Measurements from ENCODE around the gene ERO1A.

The ERO1A gene

GRCh38 chr14:52723514-52724359 lies 28.4 kb upstream of the ERO1A start:
- Histone ChIP-seq H3K27me3 (ENCODE audit: control insufficient read depth, insufficient read depth, low read length) (no peaks in the 10 kb centered on the region), H3K9ac (ENCODE audit: low read length) (no peak overlapping the region), H3K36me3 (ENCODE audit: control insufficient read depth, low read depth, low read length) (peaks cover 84% of the 10 kb centered on the region), H3K27ac (ENCODE audit: low read length) (no peak overlapping the region), H3K4me1 (ENCODE audit: control insufficient read depth, low read depth, low read length) (no peaks in the 10 kb centered on the region), H3K4me3 (ENCODE audit: low read length) (no peak overlapping the region), H3K9me3 (ENCODE audit: control insufficient read depth, low read depth, low read length) (no peaks in the 10 kb centered on the region)

GRCh38 chr14:52716155-52716554 lies 20.8 kb upstream of the ERO1A start:
- Histone ChIP-seq H3K4me3 (ENCODE audit: low read length) (no peak overlapping the region), H3K9me3 (ENCODE audit: control insufficient read depth, low read depth, low read length) (no peaks in the 10 kb centered on the region), H3K27ac (ENCODE audit: low read length) (no peak overlapping the region), H3K27me3 (ENCODE audit: control insufficient read depth, insufficient read depth, low read length) (no peaks in the 10 kb centered on the region), H3K36me3 (ENCODE audit: control insufficient read depth, low read depth, low read length) (peaks cover 93% of the 10 kb centered on the region), H3K4me1 (ENCODE audit: control insufficient read depth, low read depth, low read length) (no peaks in the 10 kb centered on the region), H3K9ac (ENCODE audit: low read length) (no peak overlapping the region)

DNA sequence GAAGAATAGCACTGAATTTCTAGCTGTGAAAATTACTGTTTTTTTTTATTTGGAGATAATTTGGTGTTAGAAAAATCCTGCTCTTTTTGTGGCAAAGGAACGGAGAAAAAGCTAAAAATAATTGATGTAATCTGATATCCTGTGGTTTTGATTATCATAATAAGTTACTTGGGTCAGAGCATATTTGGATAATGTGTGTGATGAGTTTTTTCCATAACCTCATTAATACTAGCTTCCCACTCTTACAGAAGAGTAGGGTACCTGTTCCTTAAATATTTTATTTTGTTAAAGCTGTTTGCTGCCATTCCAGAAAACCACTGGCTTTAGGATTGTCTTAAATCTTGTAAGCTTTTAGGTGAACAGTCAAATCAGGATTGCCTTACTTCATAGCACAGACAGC lies 16.3 kb upstream of the ERO1A start:
- Histone ChIP-seq H3K4me3 (ENCODE audit: low read length) (no peak overlapping the region), H3K27ac (ENCODE audit: low read length) (no peak overlapping the region), H3K4me1 (ENCODE audit: control insufficient read depth, low read depth, low read length) (peaks cover 4% of the 10 kb centered on the region), H3K27me3 (ENCODE audit: control insufficient read depth, insufficient read depth, low read length) (no peaks in the 10 kb centered on the region), H3K9me3 (ENCODE audit: control insufficient read depth, low read depth, low read length) (no peaks in the 10 kb centered on the region), H3K9ac (ENCODE audit: low read length) (no peak overlapping the region), H3K36me3 (ENCODE audit: control insufficient read depth, low read depth, low read length) (peaks cover 80% of the 10 kb centered on the region)

DNA sequence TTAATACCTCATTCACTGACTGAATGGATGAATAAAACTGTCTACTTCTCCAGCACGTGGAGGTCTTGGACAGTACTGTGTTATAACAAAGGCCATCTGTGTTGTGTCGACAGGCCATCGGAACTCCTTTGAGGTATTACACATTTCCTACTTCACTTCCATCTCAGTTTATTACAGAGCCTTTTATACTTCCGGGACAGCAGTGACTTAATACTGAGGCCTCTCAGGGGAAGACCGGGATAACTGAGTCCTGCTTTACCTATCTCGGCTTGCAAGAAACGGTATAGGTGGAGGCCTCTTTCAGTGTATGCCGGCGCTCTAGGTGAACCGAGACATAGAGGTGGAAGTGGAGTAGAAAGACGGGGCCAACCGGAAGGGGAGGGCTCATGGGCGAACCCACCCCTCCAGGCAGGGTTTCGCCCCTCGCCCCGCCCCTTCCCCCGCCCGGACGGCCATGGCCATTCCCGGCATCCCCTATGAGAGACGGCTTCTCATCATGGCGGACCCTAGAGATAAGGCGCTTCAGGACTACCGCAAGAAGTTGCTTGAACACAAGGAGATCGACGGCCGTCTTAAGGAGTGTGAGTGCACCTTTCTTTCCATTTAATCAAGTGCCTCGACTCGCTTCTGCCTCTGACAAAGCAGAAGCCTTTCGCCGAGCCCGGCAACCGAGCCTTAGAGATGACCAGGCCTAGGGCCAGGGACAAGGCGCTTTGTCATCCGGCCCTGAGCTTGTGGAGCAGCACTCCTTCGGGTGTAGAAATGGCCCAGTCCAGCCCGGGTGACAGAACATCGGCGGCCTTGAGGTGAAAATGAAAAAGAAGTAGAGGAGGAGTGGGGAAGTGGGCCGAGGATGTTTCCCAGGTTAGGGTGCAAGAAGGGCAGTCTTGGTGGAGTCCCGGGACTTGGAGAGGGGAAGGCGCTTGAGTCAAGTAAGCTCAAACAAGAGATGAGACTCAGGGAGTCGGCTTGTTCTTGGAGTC lies 11.7 kb upstream of the ERO1A start, which contains the start of gene PSMC6:
Gene PSMC6 (plus strand): TSS at position 477 of the 983 bp plus-strand sequence. CDS start 20 bp downstream, at position 497.
- Histone ChIP-seq H3K27me3 (ENCODE audit: control insufficient read depth, insufficient read depth, low read length) (no peaks in the 10 kb centered on the region), H3K9ac (ENCODE audit: low read length) (peak within 1 kb of the TSS; percentile 93), H3K4me3 (ENCODE audit: low read length) (peak within 1 kb of the TSS; percentile 92), H3K9me3 (ENCODE audit: control insufficient read depth, low read depth, low read length) (no peaks in the 10 kb centered on the region), H3K36me3 (ENCODE audit: control insufficient read depth, low read depth, low read length) (peaks cover 35% of the 10 kb centered on the region), H3K27ac (ENCODE audit: low read length) (peak within 1 kb of the TSS; percentile 71), H3K4me1 (ENCODE audit: control insufficient read depth, low read depth, low read length) (peaks cover 7% of the 10 kb centered on the region)

GRCh38 chr14:52706286-52706685 lies 10.9 kb upstream of the ERO1A start:
- Histone ChIP-seq H3K4me1 (ENCODE audit: control insufficient read depth, low read depth, low read length) (peaks cover 7% of the 10 kb centered on the region), H3K27me3 (ENCODE audit: control insufficient read depth, insufficient read depth, low read length) (no peaks in the 10 kb centered on the region), H3K36me3 (ENCODE audit: control insufficient read depth, low read depth, low read length) (peaks cover 28% of the 10 kb centered on the region), H3K27ac (ENCODE audit: low read length) (peak overlapping the region; percentile 71), H3K9me3 (ENCODE audit: control insufficient read depth, low read depth, low read length) (no peaks in the 10 kb centered on the region), H3K9ac (ENCODE audit: low read length) (peak overlapping the region; percentile 93), H3K4me3 (ENCODE audit: low read length) (peak overlapping the region; percentile 92)

- Histone ChIP-seq H3K27ac (ENCODE audit: low read length) (no peak overlapping the region), H3K27me3 (ENCODE audit: control insufficient read depth, insufficient read depth, low read length) (no peaks in the 10 kb centered on the region), H3K4me3 (ENCODE audit: low read length) (no peak overlapping the region), H3K4me1 (ENCODE audit: control insufficient read depth, low read depth, low read length) (peaks cover 7% of the 10 kb centered on the region), H3K9ac (ENCODE audit: low read length) (no peak overlapping the region), H3K36me3 (ENCODE audit: control insufficient read depth, low read depth, low read length) (peaks cover 3% of the 10 kb centered on the region), H3K9me3 (ENCODE audit: control insufficient read depth, low read depth, low read length) (no peaks in the 10 kb centered on the region)
Measured at GRCh38 chr14:52703664-52704063, 8.3 kb upstream of the ERO1A start.

GRCh38 chr14:52703225-52703624 lies 7.9 kb upstream of the ERO1A start:
- H3K4me3 ChIP-seq (ENCODE audit: low read length): no peak overlapping the region
- no peak overlapping the region for H3K27ac ChIP-seq (ENCODE audit: low read length)
- H3K36me3 ChIP-seq (ENCODE audit: control insufficient read depth, low read depth, low read length): no peaks in the 10 kb centered on the region
- no peaks in the 10 kb centered on the region for H3K27me3 ChIP-seq (ENCODE audit: control insufficient read depth, insufficient read depth, low read length)
- no peaks in the 10 kb centered on the region for H3K9me3 ChIP-seq (ENCODE audit: control insufficient read depth, low read depth, low read length)
- no peak overlapping the region for H3K9ac ChIP-seq (ENCODE audit: low read length)
- peaks cover 3% of the 10 kb centered on the region for H3K4me1 ChIP-seq (ENCODE audit: control insufficient read depth, low read depth, low read length)

DNA sequence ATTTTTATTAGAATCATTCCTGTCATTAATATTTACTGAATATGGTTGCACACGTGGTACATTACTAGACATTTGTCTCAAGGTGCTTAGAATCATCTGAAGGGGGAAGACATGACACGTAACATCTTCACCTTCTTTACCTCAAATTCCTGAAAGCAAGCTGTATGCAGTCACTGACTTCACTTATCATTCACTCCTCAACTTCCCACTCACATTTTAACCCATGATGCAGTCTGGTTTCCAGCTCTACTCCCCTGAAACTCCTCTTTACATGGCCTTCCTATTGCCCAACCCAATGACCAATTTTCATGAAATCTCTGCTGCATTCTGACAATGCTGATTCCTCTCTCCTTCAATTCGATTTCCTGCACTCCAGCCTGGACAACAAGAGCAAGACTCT lies 5.9 kb upstream of the ERO1A start:
- no peak overlapping the region for H3K27ac ChIP-seq (ENCODE audit: low read length)

DNA sequence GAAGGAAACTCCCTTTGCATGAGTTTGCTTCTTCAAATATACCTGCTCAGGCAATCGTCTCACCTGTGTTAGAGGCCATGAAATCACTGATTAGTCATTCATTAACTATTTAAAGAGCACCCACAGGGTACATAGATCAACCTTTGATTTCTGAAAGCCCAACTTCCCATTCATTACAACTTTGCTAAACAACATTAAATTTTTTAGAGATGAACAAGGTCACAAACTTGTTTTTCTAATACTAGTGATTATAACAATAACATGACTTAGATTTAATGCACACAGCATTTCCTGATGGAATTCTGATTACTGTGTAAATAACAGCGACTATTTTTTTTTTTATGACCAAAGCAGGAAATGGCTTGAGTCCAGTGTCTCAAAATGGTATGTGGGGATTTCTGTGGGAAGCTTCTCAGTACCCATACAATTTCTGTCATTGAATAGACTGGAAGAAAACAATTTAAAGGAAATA lies 5.4 kb upstream of the ERO1A start:
- H3K4me3 ChIP-seq (ENCODE audit: low read length): no peak overlapping the region
- no peaks in the 10 kb centered on the region for H3K9me3 ChIP-seq (ENCODE audit: control insufficient read depth, low read depth, low read length)
- no peaks in the 10 kb centered on the region for H3K36me3 ChIP-seq (ENCODE audit: control insufficient read depth, low read depth, low read length)
- H3K27ac ChIP-seq (ENCODE audit: low read length): no peak overlapping the region
- no peak overlapping the region for H3K9ac ChIP-seq (ENCODE audit: low read length)
- H3K27me3 ChIP-seq (ENCODE audit: control insufficient read depth, insufficient read depth, low read length): peaks cover 5% of the 10 kb centered on the region
- H3K4me1 ChIP-seq (ENCODE audit: control insufficient read depth, low read depth, low read length): no peaks in the 10 kb centered on the region

More for the DNA sequence above, 5.9 kb upstream of the ERO1A start:
- no peaks in the 10 kb centered on the region for H3K9me3 ChIP-seq (ENCODE audit: control insufficient read depth, low read depth, low read length)
- no peak overlapping the region for H3K4me3 ChIP-seq (ENCODE audit: low read length)
- peaks cover 3% of the 10 kb centered on the region for H3K27me3 ChIP-seq (ENCODE audit: control insufficient read depth, insufficient read depth, low read length)
- no peaks in the 10 kb centered on the region for H3K36me3 ChIP-seq (ENCODE audit: control insufficient read depth, low read depth, low read length)
- H3K9ac ChIP-seq (ENCODE audit: low read length): no peak overlapping the region
- no peaks in the 10 kb centered on the region for H3K4me1 ChIP-seq (ENCODE audit: control insufficient read depth, low read depth, low read length)

- Histone ChIP-seq H3K4me3 (ENCODE audit: low read length) (peak overlapping the region; percentile 89), H3K9me3 (ENCODE audit: control insufficient read depth, low read depth, low read length) (no peaks in the 10 kb centered on the region), H3K36me3 (ENCODE audit: control insufficient read depth, low read depth, low read length) (no peaks in the 10 kb centered on the region), H3K9ac (ENCODE audit: low read length) (peak overlapping the region; percentile 72), H3K27me3 (ENCODE audit: control insufficient read depth, insufficient read depth, low read length) (peaks cover 19% of the 10 kb centered on the region), H3K4me1 (ENCODE audit: control insufficient read depth, low read depth, low read length) (peaks cover 4% of the 10 kb centered on the region), H3K27ac (ENCODE audit: low read length) (no peak overlapping the region)
Measured at GRCh38 chr14:52694761-52695480, 437 bp downstream of the ERO1A start.

DNA sequence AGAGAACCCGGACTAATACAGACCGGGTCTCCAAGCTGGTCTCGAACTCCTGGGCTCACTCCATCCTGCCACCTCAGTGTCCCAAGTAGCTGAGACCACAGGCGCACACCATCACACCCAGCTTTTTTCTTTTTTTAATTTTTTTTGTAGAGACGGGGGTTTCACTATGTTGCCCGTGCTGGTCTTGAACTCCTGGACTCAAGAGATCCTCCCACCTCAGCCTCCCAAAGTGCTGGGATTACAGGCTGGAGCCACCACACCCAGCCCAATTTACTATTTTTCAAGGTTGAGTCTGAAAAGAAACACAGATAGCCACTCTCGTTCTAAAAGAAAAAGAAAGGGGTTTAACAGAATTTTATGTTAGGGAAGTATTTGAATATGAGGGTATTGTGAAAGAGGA lies 1.8 kb downstream of the ERO1A start:
- Histone ChIP-seq H3K27ac (ENCODE audit: low read length) (no peak overlapping the region), H3K9me3 (ENCODE audit: control insufficient read depth, low read depth, low read length) (no peaks in the 10 kb centered on the region), H3K27me3 (ENCODE audit: control insufficient read depth, insufficient read depth, low read length) (peaks cover 19% of the 10 kb centered on the region), H3K4me3 (ENCODE audit: low read length) (no peak overlapping the region), H3K4me1 (ENCODE audit: control insufficient read depth, low read depth, low read length) (peaks cover 4% of the 10 kb centered on the region), H3K36me3 (ENCODE audit: control insufficient read depth, low read depth, low read length) (no peaks in the 10 kb centered on the region), H3K9ac (ENCODE audit: low read length) (no peak overlapping the region)
